Ovary (tissue), 3 donors: Measurements from ENCODE around the gene CBS.
"Not testable (repeated sequence)": the region's sequence is repeated elsewhere in the genome, so short reads cannot be mapped to it uniquely, and the experiment has no call there.

ENCODE experiments used
- POLR2A ChIP-seq: fragments of 450-650 bp; IDR thresholded peaks from one replicate; pipeline ENCODE4 v1.6.1; 2017; ENCODE audit warnings: antibody characterized with exemption, mild to moderate bottlenecking, moderate library complexity
- TF ChIP-seq, protein P1 (sequence below), 3 donors: fragments of 450-650 bp in 2 of 3; fragments of 200-600 bp in 1 of 3; IDR thresholded peaks; one replicate each; pipeline versions ENCODE4 v1.5.1 to v1.8.0; 2016 to 2022; ENCODE audit warnings: antibody characterized with exemption in 3 of 3, mild to moderate bottlenecking in 1 of 3
- donor health status: DM: no; HTN: no; CAD: no.

DNA sequence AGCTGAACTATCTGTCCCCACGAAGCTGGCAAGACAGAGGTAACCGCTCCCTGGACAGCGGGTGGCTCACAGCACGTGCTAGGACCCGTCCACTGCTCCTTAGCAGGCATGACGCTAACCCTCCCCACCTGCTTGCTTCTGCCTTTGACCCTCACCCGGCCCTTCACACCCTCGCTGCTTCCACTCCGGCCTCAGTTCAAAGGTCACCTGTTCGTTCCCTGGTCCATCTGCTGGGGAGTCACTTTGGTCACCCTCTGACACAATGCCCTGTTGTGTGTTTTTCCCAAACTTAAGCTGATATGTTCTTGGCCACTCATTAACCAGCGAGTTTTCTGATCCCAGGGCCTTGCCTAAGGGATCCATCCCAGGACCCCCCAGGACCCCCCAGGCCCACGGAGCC lies 7.6 kb downstream of the CBS start:
- TF ChIP-seq, protein P1, sequence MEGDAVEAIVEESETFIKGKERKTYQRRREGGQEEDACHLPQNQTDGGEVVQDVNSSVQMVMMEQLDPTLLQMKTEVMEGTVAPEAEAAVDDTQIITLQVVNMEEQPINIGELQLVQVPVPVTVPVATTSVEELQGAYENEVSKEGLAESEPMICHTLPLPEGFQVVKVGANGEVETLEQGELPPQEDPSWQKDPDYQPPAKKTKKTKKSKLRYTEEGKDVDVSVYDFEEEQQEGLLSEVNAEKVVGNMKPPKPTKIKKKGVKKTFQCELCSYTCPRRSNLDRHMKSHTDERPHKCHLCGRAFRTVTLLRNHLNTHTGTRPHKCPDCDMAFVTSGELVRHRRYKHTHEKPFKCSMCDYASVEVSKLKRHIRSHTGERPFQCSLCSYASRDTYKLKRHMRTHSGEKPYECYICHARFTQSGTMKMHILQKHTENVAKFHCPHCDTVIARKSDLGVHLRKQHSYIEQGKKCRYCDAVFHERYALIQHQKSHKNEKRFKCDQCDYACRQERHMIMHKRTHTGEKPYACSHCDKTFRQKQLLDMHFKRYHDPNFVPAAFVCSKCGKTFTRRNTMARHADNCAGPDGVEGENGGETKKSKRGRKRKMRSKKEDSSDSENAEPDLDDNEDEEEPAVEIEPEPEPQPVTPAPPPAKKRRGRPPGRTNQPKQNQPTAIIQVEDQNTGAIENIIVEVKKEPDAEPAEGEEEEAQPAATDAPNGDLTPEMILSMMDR (IDR thresholded peaks at IDR 0.05) = not testable (repeated sequence)
- not testable (repeated sequence) for TF ChIP-seq POLR2A
